GM12801 (cell line): ENCODE results near the gene OIP5.

Source experiments
- CTCF ChIP-seq: IDR thresholded peaks from one replicate; pipeline ENCODE4 v1.5.1; 2011; ENCODE audit warnings: control low read depth; ENCODE audit not compliant: insufficient read length; ENCODE audit errors: extremely low read depth

OIP5 gene

DNA sequence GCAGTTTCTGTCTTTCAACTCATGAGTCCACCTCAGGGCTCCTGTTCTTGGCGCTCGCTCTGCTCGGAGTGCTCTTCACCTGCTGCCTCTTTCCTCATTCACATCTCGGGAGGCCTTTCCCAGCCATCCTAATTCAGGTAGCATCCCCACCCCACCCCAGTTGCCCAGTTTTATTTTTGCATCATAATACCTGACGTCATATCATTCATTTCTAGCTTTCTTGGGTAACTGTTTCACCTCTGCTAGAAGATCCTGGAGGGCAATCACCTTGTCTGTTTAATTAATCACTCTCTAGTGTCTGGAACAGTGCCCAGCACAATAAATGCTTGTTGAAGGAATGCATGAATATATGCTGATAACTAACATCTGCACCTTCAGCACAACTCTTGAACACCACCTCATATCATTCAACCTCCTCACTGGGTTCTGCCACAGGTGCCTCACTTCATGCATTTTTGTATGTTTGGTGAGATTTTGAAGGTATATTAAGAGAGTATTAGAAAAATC is 7.9 kb upstream of the OIP5 start:
- TF ChIP-seq CTCF = no peak

DNA sequence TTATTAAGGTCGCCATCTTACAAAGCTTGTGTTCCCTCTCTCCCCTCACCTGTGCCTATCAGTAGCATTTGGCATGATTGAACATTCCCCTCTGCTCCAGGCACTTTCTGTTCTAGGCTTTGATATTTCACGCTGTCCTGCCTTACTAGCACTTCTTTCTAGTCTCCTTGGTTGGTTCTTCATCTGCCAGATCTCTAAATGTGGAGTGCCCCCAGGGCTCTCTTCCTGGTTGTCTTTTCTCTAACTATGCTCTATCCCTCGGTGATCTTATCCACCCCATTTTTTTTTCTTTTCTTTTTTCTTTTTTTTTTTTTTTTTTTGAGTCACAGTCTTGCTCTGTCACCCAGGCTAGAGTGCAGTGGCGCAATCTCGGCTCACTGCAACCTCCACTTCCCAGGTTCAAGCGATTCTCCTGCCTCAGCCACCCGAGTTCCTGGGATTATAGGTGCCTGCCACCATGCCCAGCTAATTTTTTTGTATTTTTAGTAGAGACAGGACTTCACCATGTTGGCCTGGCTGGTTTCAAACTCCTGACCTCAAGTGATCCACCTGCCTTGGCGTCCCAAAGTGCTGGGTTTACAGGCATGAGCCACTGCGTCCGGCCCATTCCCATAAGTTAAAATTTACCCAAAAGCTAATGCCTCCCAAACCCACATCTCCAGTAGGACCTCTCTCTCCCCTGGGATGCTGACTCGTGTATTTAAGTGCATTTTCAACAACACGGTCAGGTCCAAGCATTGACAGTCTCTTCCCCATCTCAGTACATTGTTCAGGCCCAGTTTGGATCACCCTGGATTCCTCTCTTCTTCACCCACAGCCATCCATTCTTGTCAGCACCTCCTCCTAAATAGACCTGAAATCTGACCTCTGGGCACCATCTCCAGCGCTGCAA is 5.5 kb upstream of the OIP5 start:
- no peak for TF ChIP-seq CTCF

GRCh38 chr15:41337047-41337446 is 4.7 kb upstream of the OIP5 start:
- TF ChIP-seq CTCF = no peak

GRCh38 chr15:41336549-41336948 is 4.2 kb upstream of the OIP5 start:
- no peak for TF ChIP-seq CTCF

DNA sequence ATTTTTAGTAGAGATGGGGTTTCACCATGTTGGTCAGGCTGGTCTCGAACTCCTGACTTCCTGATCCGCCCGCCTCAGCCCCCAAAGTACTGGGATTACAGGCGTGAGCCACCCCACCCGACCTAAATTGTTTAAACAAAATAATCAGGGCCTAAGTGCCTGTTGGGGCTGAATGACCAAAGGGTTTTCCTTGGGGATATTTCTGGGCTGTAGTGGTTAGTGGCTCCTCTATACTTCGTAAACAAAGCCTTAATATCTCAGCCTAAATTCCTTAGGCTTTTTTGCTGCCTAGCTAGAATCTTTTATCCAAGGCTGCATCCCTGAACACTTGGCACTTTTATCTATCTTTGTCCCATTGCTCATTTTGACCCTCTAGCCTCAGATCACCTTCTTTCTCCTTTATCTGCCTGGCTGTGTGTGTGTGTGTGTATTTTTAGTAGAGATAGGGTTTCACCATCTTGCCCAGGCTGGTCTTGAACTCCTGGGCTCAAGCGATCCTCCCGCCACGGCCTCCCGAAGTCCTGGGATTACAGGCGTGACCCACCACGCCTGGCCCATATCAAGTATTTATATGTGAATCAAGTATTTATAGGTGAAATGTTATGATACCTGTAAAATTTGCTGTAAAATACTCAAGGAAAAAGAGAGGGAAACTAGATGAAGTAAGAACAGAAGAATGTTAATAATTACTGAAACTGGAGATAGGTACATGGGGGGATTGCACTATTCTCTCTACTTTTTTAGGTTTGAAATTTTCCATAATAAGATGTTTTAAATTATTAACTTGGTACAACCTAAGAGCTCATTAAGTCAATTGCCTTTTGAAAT is 2.1 kb upstream of the OIP5 start:
- TF ChIP-seq CTCF = no peak

- TF ChIP-seq CTCF = no peak
These were observed 703 bp upstream of the OIP5 start for GRCh38 chr15:41333026-41333562.

GRCh38 chr15:41331833-41332193 is 578 bp downstream of the OIP5 start:
- TF ChIP-seq CTCF = no peak
